Liver (tissue), 9 donors: ENCODE data around the gene NR5A1. TPM values are rescaled to one million over a fixed set of nuclear protein-coding genes. Genes with fewer than 3 reads are reported as not detected.

ENCODE experiments used
- DNase-seq: peaks from one replicate; pipeline ENCODE4 v3.0.0-alpha.2; 2017; ENCODE audit warnings: low spot score
- H3K27ac ChIP-seq, 2 donors: one replicate each; pipeline ENCODE4 v1.7.0; 2013; ENCODE audit warnings: inconsistent platforms in 2 of 2, low read length in 2 of 2, control low read depth in 1 of 2, low read depth in 1 of 2, mild to moderate bottlenecking in 1 of 2
- H3K27me3 ChIP-seq, 4 donors: one replicate each; pipeline versions ENCODE4 v1.6.1 to v1.7.0; 2013; ENCODE audit warnings: low read length in 3 of 4, inconsistent platforms in 1 of 4, mild to moderate bottlenecking in 1 of 4, moderate library complexity in 1 of 4; ENCODE audit not compliant: control insufficient read depth in 4 of 4, insufficient read depth in 4 of 4
- H3K36me3 ChIP-seq, 4 donors: one replicate each; pipeline versions ENCODE4 v1.6.1 to v1.7.0; 2013; ENCODE audit warnings: low read length in 3 of 4, mild to moderate bottlenecking in 3 of 4, low read depth in 1 of 4, moderate library complexity in 1 of 4; ENCODE audit not compliant: control insufficient read depth in 4 of 4, insufficient read depth in 3 of 4
- H3K4me1 ChIP-seq, 4 donors: one replicate each; pipeline versions ENCODE4 v1.6.1 to v1.7.0; 2013; ENCODE audit warnings: low read length in 3 of 4, mild to moderate bottlenecking in 3 of 4, moderate library complexity in 1 of 4; ENCODE audit not compliant: control insufficient read depth in 4 of 4, insufficient read depth in 4 of 4
- H3K4me3 ChIP-seq, 3 donors: one replicate each; pipeline versions ENCODE4 v1.6.1 to v1.7.0; 2013; ENCODE audit warnings: low read length in 3 of 3, control low read depth in 1 of 3, low read depth in 1 of 3, mild to moderate bottlenecking in 1 of 3
- H3K9ac ChIP-seq, 2 donors: one replicate each; pipeline ENCODE4 v1.7.0; 2013; ENCODE audit warnings: low read length in 2 of 2, mild to moderate bottlenecking in 2 of 2, moderate library complexity in 2 of 2, control low read depth in 1 of 2, low read depth in 1 of 2
- H3K9me3 ChIP-seq, 4 donors: one replicate each; pipeline versions ENCODE4 v1.6.1 to v1.7.0; 2013; ENCODE audit warnings: low read length in 3 of 4; ENCODE audit not compliant: control insufficient read depth in 4 of 4
- ATF3 ChIP-seq: IDR thresholded peaks from 2 replicates; pipeline ENCODE4 v1.6.1; 2016; ENCODE audit warnings: antibody characterized with exemption
- CTCF ChIP-seq: fragments of 150-350 bp; IDR thresholded peaks from 2 replicates; pipeline ENCODE4 v1.5.1; 2017; ENCODE audit warnings: improper control_type of control experiment, low read depth, low read length; ENCODE audit not compliant: missing input control
- EGR1 ChIP-seq, 2 donors: IDR thresholded peaks; 2 replicates each; pipeline ENCODE4 v1.6.1; 2016 to 2018; ENCODE audit warnings: antibody characterized with exemption in 2 of 2, low read depth in 2 of 2
- FOXA1 ChIP-seq: IDR thresholded peaks from 2 replicates; pipeline ENCODE4 v1.6.1; 2016; ENCODE audit warnings: antibody characterized with exemption
- FOXA2 ChIP-seq: IDR thresholded peaks from 2 replicates; pipeline ENCODE4 v1.6.1; 2016; ENCODE audit warnings: antibody characterized with exemption
- GABPA ChIP-seq, 2 donors: IDR thresholded peaks in 1 of 2; conservative IDR thresholded peaks in 1 of 2; 2 replicates each; pipeline ENCODE4 v1.6.1; 2016; ENCODE audit warnings: antibody characterized with exemption in 2 of 2, mild to moderate bottlenecking in 1 of 2, moderate library complexity in 1 of 2
- HNF4A ChIP-seq, 2 donors: conservative IDR thresholded peaks; 2 replicates each; pipeline ENCODE4 v1.6.1; 2016; ENCODE audit warnings: antibody characterized with exemption in 2 of 2, mild to moderate bottlenecking in 2 of 2
- HNF4G ChIP-seq: IDR thresholded peaks from 2 replicates; pipeline ENCODE4 v1.6.1; 2016; ENCODE audit warnings: antibody characterized with exemption
- JUND ChIP-seq, 2 donors: IDR thresholded peaks; 2 replicates each; pipeline ENCODE4 v1.6.1; 2016; ENCODE audit warnings: antibody characterized with exemption in 2 of 2
- NR2F2 ChIP-seq: IDR thresholded peaks from 2 replicates; pipeline ENCODE4 v1.6.1; 2016; ENCODE audit warnings: antibody characterized with exemption
- RAD21 ChIP-seq, 2 donors: IDR thresholded peaks; 2 replicates each; pipeline ENCODE4 v1.6.1; 2016; ENCODE audit warnings: antibody characterized with exemption in 2 of 2, mild to moderate bottlenecking in 2 of 2
- REST ChIP-seq: IDR thresholded peaks from 2 replicates; pipeline ENCODE4 v1.6.1; 2016; ENCODE audit warnings: antibody characterized with exemption, mild to moderate bottlenecking
- RXRA ChIP-seq, 2 donors: IDR thresholded peaks; 2 replicates each; pipeline ENCODE4 v1.6.1; 2017 to 2018; ENCODE audit warnings: antibody characterized with exemption in 2 of 2, mild to moderate bottlenecking in 1 of 2
- SP1 ChIP-seq: IDR thresholded peaks from 2 replicates; pipeline ENCODE4 v1.6.1; 2018; ENCODE audit warnings: antibody characterized with exemption, mild to moderate bottlenecking
- TAF1 ChIP-seq: conservative IDR thresholded peaks from 2 replicates; pipeline ENCODE4 v1.6.1; 2016; ENCODE audit warnings: antibody characterized with exemption, mild to moderate bottlenecking
- YY1 ChIP-seq: IDR thresholded peaks from 2 replicates; pipeline ENCODE4 v1.6.1; 2016; ENCODE audit warnings: antibody characterized with exemption, mild to moderate bottlenecking
- WGBS: extraction: QIAGEN DNeasy Blood & Tissue Kit; methylation state at CpG from one replicate; pipeline ENCODE4 v1.1.7; 2013; 5-methylcytosine and 5-hydroxymethylcytosine counted together
- polyA plus RNA-seq, 2 donors: library from polyadenylated mRNA; stranded (reverse) in 1 of 2; unstranded in 1 of 2; fragments of 200-250 nt in 1 of 2; fragments of >200 nt in 1 of 2; fragmentation: Nextera tagmentation in 1 of 2; extraction: Ambion mirVana in 1 of 2; gene quantifications; one replicate each; pipeline versions ENCODE4 v1.2.1 to v1.2.3, GENCODE V29; 2013 to 2015
- total RNA-seq, 2 donors: library from RNA; depleted of rRNA; stranded (reverse); fragments of >200 nt; gene quantifications; one replicate each; pipeline ENCODE4 v1.2.3, GENCODE V29; 2014
- donor health status: healthy.
- donor health status: healthy.
- donor health status: healthy.
- donor health status: healthy.
- donor health status: healthy.

Gene NR5A1
- total and polyA plus RNA-seq, 4 donors: not detected

- Histone ChIP-seq H3K27me3 (peaks cover 2 to 11% (median 8%) of the 10 kb centered on the region in 4 donors), H3K9ac (no peak overlapping the region), H3K4me3 (no peak overlapping the region), H3K36me3 (no peaks in the 10 kb centered on the region), H3K27ac (no peak overlapping the region), H3K4me1 (peaks cover 3 to 8% (median 5%) of the 10 kb centered on the region in 4 donors), H3K9me3 (no peaks in the 10 kb centered on the region)
- TF ChIP-seq TAF1: no peak
- WGBS: 42% methylated on average over 19 of the region's 19 CpGs
- no peak for DNase-seq
These were observed 56.1 kb downstream of the NR5A1 start for GRCh38 chr9:124450931-124451661.

- no peak for TF ChIP-seq ATF3
- TF ChIP-seq SP1: no peak
- TF ChIP-seq YY1: no peak
- TF ChIP-seq CTCF: no peak
- H3K27me3 ChIP-seq: peaks cover 2 to 11% (median 8%) of the 10 kb centered on the region in 4 donors
- no peak within 1 kb of the TSS for H3K4me3 ChIP-seq
- WGBS: 10% methylated on average over 41 of the region's 41 CpGs
- no peak within 1 kb of the TSS for H3K9ac ChIP-seq
- H3K36me3 ChIP-seq: no peaks in the 10 kb centered on the region
- no peak within 1 kb of the TSS for H3K27ac ChIP-seq
- H3K4me1 ChIP-seq: peaks cover 3 to 8% (median 5%) of the 10 kb centered on the region in 4 donors
- DNase-seq: no peak
- H3K9me3 ChIP-seq: no peaks in the 10 kb centered on the region
These were observed 56.8 kb downstream of the NR5A1 start, which contains the start of gene ADGRD2 for GRCh38 chr9:124450241-124450924. ADGRD2 (plus strand) TSS chr9:124450451; CDS start chr9:124451667, 1,216 bp downstream.

GRCh38 chr9:124449381-124450151, 57.6 kb downstream of the NR5A1 start:
- H3K4me3 ChIP-seq: no peak overlapping the region
- H3K36me3 ChIP-seq: no peaks in the 10 kb centered on the region
- DNase-seq: no peak
- no peak overlapping the region for H3K27ac ChIP-seq
- peaks cover 2 to 11% (median 8%) of the 10 kb centered on the region in 4 donors for H3K27me3 ChIP-seq
- H3K9me3 ChIP-seq: no peaks in the 10 kb centered on the region
- WGBS: 93% methylated on average over 13 of the region's 13 CpGs
- H3K9ac ChIP-seq: no peak overlapping the region
- peaks cover 3 to 8% (median 5%) of the 10 kb centered on the region in 4 donors for H3K4me1 ChIP-seq
- TF ChIP-seq HNF4A (conservative IDR thresholded peaks at IDR 0.05): no peak
- TF ChIP-seq YY1: no peak
- no peak for TF ChIP-seq FOXA1
- no peak for TF ChIP-seq HNF4G
- no peak for TF ChIP-seq RAD21 (IDR thresholded peaks at IDR 0.05)
- TF ChIP-seq RXRA (IDR thresholded peaks at IDR 0.05): no peak
- TF ChIP-seq TAF1: no peak
- TF ChIP-seq GABPA (IDR thresholded peaks at IDR 0.05 in 1 of 2, conservative IDR thresholded peaks at IDR 0.05 in 1 of 2): no peak
- TF ChIP-seq NR2F2: no peak
- no peak for TF ChIP-seq EGR1 (IDR thresholded peaks at IDR 0.05; ENCODE audit: low read depth in 2 of 2)
- no peak for TF ChIP-seq FOXA2
- no peak for TF ChIP-seq JUND (IDR thresholded peaks at IDR 0.05)
- no peak for TF ChIP-seq REST
- TF ChIP-seq SP1: no peak
- no peak for TF ChIP-seq CTCF
